GM21515 (cell line): ENCODE measurements around the gene UBE2V1.
"Not testable (repeated sequence)": the region's sequence is repeated elsewhere in the genome, so short reads cannot be mapped to it uniquely, and the experiment has no call there.

Experiments used
- ATAC-seq: cut with Tn5 transposase; IDR thresholded peaks from one replicate; pipeline ENCODE4 v1.9.1; 2021; ENCODE audit not compliant: unreplicated experiment

Gene UBE2V1

GRCh38 chr20:50112512-50113419 lies at the start of gene UBE2V1:
UBE2V1 (minus strand) TSS chr20:50113150; CDS start chr20:50113128, 22 bp downstream.
- peak; percentile 43 for ATAC-seq

- not testable (repeated sequence) for ATAC-seq
These were observed 48.5 kb upstream of the UBE2V1 start for GRCh38 chr20:50161494-50161893.

GRCh38 chr20:50153500-50154377 lies 40.8 kb upstream of the UBE2V1 start, which contains the start of gene PEDS1:
PEDS1 (minus strand) TSS chr20:50153723; CDS start chr20:50153637, 86 bp downstream.
- peak; percentile 91 for ATAC-seq

GRCh38 chr20:50153153-50153499 lies 40.2 kb upstream of the UBE2V1 start:
- no peak for ATAC-seq

- no peak for ATAC-seq
These were observed 39.6 kb upstream of the UBE2V1 start for GRCh38 chr20:50152394-50153152.

- ATAC-seq, result no peak
These were observed 38.2 kb upstream of the UBE2V1 start for GRCh38 chr20:50151034-50151743.

- ATAC-seq, result no peak
These were observed 36.7 kb upstream of the UBE2V1 start for GRCh38 chr20:50149481-50150254.

GRCh38 chr20:50146732-50147662 lies 34.0 kb upstream of the UBE2V1 start:
- ATAC-seq, result peak; percentile 57

GRCh38 chr20:50146214-50146613 lies 33.3 kb upstream of the UBE2V1 start:
- ATAC-seq, result no peak

GRCh38 chr20:50145566-50145965 lies 32.6 kb upstream of the UBE2V1 start:
- ATAC-seq, result no peak

- no peak for ATAC-seq
These were observed 31.4 kb upstream of the UBE2V1 start for GRCh38 chr20:50144362-50144761.

GRCh38 chr20:50142812-50143211 lies 29.9 kb upstream of the UBE2V1 start:
- no peak for ATAC-seq

GRCh38 chr20:50141811-50142561 lies 29.0 kb upstream of the UBE2V1 start:
- ATAC-seq, result no peak

GRCh38 chr20:50141018-50141675 lies 28.2 kb upstream of the UBE2V1 start:
- ATAC-seq, result no peak

- no peak for ATAC-seq
These were observed 27.4 kb upstream of the UBE2V1 start for GRCh38 chr20:50140339-50140859.

- ATAC-seq, result no peak
These were observed 25.8 kb upstream of the UBE2V1 start for GRCh38 chr20:50138479-50139393.
